Kidney (tissue), 14 donors: ENCODE results near the gene NEU1. TPM values are rescaled to one million over a fixed set of nuclear protein-coding genes. Genes with fewer than 3 reads are reported as not detected.

Experiments
- DNase-seq, 5 donors: peaks; one replicate each; pipeline ENCODE4 v3.0.0-alpha.2; 2013 to 2020
- FAIRE-seq: peaks from 2 replicates; lab custom pipeline; 2012; peaks lifted over from hg19 to GRCh38; lab: Jason Lieb, UNC
- H3K27ac ChIP-seq, 2 donors: one replicate each; pipeline ENCODE4 v1.7.0; 2013; ENCODE audit warnings: low read depth in 2 of 2, low read length in 2 of 2, inconsistent platforms in 1 of 2
- H3K27me3 ChIP-seq: one replicate; pipeline ENCODE4 v1.7.1; 2013; ENCODE audit warnings: low read length, inconsistent platforms; ENCODE audit not compliant: control insufficient read depth, insufficient read depth
- H3K36me3 ChIP-seq, 3 donors: one replicate each; pipeline versions ENCODE4 v1.7.0 to v1.7.1; 2013; ENCODE audit warnings: low read length in 3 of 3, control low read depth in 1 of 3, inconsistent platforms in 1 of 3; ENCODE audit not compliant: insufficient read depth in 3 of 3, control insufficient read depth in 2 of 3
- H3K4me1 ChIP-seq, 3 donors: one replicate each; pipeline versions ENCODE4 v1.7.0 to v1.7.1; 2013; ENCODE audit warnings: low read length in 3 of 3, inconsistent platforms in 1 of 3, low read depth in 1 of 3; ENCODE audit not compliant: control insufficient read depth in 2 of 3, insufficient read depth in 2 of 3
- H3K4me3 ChIP-seq, 3 donors: one replicate each; pipeline versions ENCODE4 v1.7.0 to v1.8.1; 2013; ENCODE audit warnings: low read length in 3 of 3, control low read depth in 1 of 3, inconsistent platforms in 1 of 3
- H3K9ac ChIP-seq, 3 donors: one replicate each; pipeline versions ENCODE4 v1.7.0 to v1.7.1; 2013; ENCODE audit warnings: low read length in 3 of 3, control low read depth in 1 of 3, inconsistent platforms in 1 of 3
- H3K9me3 ChIP-seq, 3 donors: one replicate each; pipeline versions ENCODE4 v1.7.0 to v1.7.1; 2013; ENCODE audit warnings: low read length in 3 of 3, control low read depth in 1 of 3, inconsistent platforms in 1 of 3; ENCODE audit not compliant: control insufficient read depth in 2 of 3, insufficient read depth in 1 of 3
- intact Hi-C: fragments of 100-400 bp; cut with DNase I; formaldehyde crosslinking; loops from one replicate; pipeline ENCODE4 v1.11.1; 2022
- polyA plus RNA-seq: library from polyadenylated mRNA; stranded (reverse); fragments of 350-450 nt; fragmentation: Illumina TruSeq; extraction: RNeasy Lipid Tissue Mini Kit (QIAGEN cat#74804); gene quantifications from one replicate; pipeline ENCODE4 v1.2.3, GENCODE V29; 2014; ENCODE audit warnings: low read depth, low replicate concordance; ENCODE audit not compliant: insufficient read depth
- total RNA-seq: library from RNA; stranded (reverse); fragmentation: NEBNext Ultra II Directional; extraction: Animal tissue kit (Norgen Biotek cat#: 25700); gene quantifications from one replicate; pipeline ENCODE4 v1.2.1, GENCODE V29; 2021
- TF ChIP-seq, protein P1 (sequence below): IDR thresholded peaks from 3 replicates; pipeline ENCODE4 v1.5.1; 2012; ENCODE audit warnings: mild to moderate bottlenecking, moderate library complexity, borderline replicate concordance; ENCODE audit not compliant: insufficient read depth; ENCODE audit errors: extremely low read depth
- donor health status: control.
- donor health status: control.
- donor health status: control.
- donor health status: control.
- donor health status: control.
- donor health status: DM: yes; HTN: yes; CAD: no.
- donor health status: Normal renal cell carcinoma (clear cell type).

NEU1 gene
- total and polyA plus RNA-seq, 2 donors from 2014 or later, result 66.9 to 131 TPM

DNA sequence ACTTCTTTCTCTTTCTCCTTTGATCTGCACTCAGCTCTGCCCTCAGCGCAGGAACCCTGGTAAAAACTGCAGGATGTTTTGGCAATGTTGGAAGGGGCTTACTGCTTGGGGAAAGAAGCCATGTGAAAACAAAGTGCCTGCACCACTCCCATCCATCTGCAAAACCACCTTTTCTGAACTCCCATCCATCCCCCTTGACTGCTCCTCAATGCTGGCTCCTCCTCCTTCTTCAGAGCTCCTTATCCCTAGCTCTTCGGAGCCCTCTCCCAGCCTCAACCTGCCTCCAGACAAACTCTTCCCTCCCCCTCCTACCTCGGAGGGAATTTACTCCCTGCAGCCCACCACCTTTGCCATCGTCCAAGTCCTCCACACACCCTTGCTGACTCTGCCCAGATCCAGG is 43.5 kb upstream of the NEU1 start:
- intact Hi-C loops, result no loop called here
- TF ChIP-seq, protein P1, sequence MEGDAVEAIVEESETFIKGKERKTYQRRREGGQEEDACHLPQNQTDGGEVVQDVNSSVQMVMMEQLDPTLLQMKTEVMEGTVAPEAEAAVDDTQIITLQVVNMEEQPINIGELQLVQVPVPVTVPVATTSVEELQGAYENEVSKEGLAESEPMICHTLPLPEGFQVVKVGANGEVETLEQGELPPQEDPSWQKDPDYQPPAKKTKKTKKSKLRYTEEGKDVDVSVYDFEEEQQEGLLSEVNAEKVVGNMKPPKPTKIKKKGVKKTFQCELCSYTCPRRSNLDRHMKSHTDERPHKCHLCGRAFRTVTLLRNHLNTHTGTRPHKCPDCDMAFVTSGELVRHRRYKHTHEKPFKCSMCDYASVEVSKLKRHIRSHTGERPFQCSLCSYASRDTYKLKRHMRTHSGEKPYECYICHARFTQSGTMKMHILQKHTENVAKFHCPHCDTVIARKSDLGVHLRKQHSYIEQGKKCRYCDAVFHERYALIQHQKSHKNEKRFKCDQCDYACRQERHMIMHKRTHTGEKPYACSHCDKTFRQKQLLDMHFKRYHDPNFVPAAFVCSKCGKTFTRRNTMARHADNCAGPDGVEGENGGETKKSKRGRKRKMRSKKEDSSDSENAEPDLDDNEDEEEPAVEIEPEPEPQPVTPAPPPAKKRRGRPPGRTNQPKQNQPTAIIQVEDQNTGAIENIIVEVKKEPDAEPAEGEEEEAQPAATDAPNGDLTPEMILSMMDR, result no peak
- Histone ChIP-seq H3K9me3 (no peaks in the 10 kb centered on the region), H3K27me3 (no peaks in the 10 kb centered on the region), H3K4me1 (peaks cover 0 to 8% (median 6%) of the 10 kb centered on the region in 3 donors), H3K9ac (no peak overlapping the region), H3K27ac (no peak overlapping the region), H3K36me3 (no peaks in the 10 kb centered on the region), H3K4me3 (no peak overlapping the region)
- DNase-seq, result no peak
- no peak for FAIRE-seq

DNA sequence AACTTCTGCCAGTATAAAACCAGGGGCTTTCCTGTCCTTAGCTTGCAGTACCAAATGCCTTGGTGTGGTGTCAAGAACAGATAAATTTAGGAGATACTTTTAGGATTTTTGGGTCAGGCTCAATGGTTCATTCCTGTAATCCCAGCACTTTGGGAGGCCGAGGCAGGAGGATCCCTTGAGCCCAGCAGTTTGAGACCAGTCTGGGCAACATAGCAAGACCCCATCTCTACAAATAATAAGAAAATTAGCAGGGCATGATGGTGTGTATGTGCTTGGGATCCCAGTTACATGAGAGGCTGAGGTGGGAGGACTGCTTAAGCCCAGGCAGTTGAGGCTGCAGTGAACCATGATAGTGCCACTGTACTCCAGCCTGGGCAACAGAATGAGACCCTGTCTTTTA is 42.4 kb upstream of the NEU1 start:
- Histone ChIP-seq H3K36me3 (no peaks in the 10 kb centered on the region), H3K27ac (no peak overlapping the region), H3K9me3 (no peaks in the 10 kb centered on the region), H3K9ac (no peak overlapping the region), H3K4me1 (peaks cover 0 to 10% (median 8%) of the 10 kb centered on the region in 3 donors), H3K27me3 (no peaks in the 10 kb centered on the region), H3K4me3 (no peak overlapping the region)
- TF ChIP-seq, protein P1, result no peak
- no peak for FAIRE-seq
- DNase-seq, result no peak
- intact Hi-C loops, result no loop called here

DNA sequence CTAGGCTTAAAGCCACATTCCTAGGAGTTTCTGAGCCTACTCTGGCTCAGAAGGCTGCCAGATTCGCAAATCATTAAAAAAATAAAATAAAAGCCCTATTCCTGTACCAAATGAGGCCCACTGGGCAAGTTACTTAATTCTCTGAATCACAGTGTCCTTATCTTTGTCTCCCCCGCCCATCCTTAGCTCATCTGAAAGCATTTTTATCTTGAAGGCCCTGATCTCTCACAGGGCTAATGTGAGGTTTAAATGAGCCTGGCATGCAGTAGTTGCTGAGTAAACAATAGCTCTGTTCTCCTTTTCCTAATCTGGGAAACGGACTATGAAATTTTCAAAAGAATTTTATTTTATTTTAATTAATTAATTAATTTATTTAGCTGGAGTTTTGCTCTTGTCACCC is 41.3 kb upstream of the NEU1 start:
- DNase-seq, result no peak
- H3K9ac ChIP-seq, result no peak overlapping the region
- H3K27me3 ChIP-seq, result no peaks in the 10 kb centered on the region
- no peaks in the 10 kb centered on the region for H3K9me3 ChIP-seq
- no peak overlapping the region for H3K4me3 ChIP-seq
- no peak for FAIRE-seq
- H3K27ac ChIP-seq, result no peak overlapping the region
- peaks cover 0 to 13% (median 8%) of the 10 kb centered on the region in 3 donors for H3K4me1 ChIP-seq
- intact Hi-C loops, result no loop called here
- no peaks in the 10 kb centered on the region for H3K36me3 ChIP-seq
- TF ChIP-seq, protein P1, result no peak
